Muscle layer of colon (tissue), 2 donors: Measurements from ENCODE around the gene PPP1R18.

ENCODE experiments used
- H3K27ac ChIP-seq: one replicate; pipeline ENCODE4 v1.7.0; 2013; ENCODE audit warnings: low read depth, mild to moderate bottlenecking, low read length, moderate library complexity
- H3K27me3 ChIP-seq, 2 donors: one replicate each; pipeline ENCODE4 v1.7.0; 2013; ENCODE audit warnings: low read length in 2 of 2, mild to moderate bottlenecking in 2 of 2; ENCODE audit not compliant: insufficient read depth in 2 of 2, control insufficient read depth in 1 of 2
- H3K36me3 ChIP-seq: one replicate; pipeline ENCODE4 v1.7.0; 2013; ENCODE audit warnings: mild to moderate bottlenecking, low read length; ENCODE audit not compliant: insufficient read depth
- H3K4me1 ChIP-seq: one replicate; pipeline ENCODE4 v1.7.0; 2013; ENCODE audit warnings: mild to moderate bottlenecking, low read length; ENCODE audit not compliant: insufficient read depth
- H3K4me3 ChIP-seq, 2 donors: one replicate each; pipeline ENCODE4 v1.7.0; 2013; ENCODE audit warnings: low read length in 2 of 2, low read depth in 1 of 2, mild to moderate bottlenecking in 1 of 2, moderate library complexity in 1 of 2
- H3K9ac ChIP-seq: one replicate; pipeline ENCODE4 v1.7.0; 2013; ENCODE audit warnings: low read length
- H3K9me3 ChIP-seq: one replicate; pipeline ENCODE4 v1.7.0; 2013; ENCODE audit warnings: mild to moderate bottlenecking, low read length
- donor health status: abdominal sarcoma.
- donor health status: Adenocarcinoma of cecum.

Gene PPP1R18

DNA sequence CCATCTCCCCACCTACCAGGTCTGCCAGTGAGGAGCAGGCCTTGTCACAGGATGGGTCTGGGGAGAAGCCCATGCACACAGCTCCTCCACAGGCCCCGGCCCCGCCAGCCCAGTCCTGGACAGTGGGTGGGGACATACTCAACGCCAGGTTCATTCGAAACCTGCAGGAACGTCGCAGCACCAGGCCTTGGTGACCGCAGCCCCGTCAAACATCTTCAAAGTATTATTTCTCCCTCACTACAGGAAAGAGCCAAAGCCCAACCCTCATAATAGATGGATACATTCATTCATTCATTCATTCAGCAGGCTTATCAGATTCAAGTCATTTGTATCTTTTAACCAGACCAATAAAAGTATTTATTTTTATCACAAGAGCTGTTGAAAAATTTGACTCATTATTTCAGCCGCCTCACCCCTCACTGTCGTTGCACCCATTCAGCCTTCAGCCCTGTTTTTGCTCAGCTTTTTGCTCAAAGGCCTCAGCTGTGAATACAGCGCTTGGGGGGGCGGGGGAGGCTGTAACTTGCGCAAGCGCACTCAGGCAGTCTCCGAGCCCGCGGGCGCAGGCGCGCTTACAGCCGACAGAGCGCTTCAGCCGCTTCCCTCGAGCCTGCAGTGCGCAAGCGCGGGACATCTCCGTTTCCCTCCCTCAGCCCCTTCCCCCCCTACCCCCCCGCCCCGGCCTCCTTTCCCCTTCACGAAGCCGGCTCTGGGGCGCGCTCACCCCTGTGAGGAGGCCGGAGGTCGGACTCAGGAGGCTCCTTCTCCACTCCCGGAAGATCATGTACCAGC lies 39.8 kb downstream of the PPP1R18 start, which contains the start of gene C6orf136:
Gene C6orf136 (plus strand): TSS at position 684 of the 792 bp plus-strand sequence. CDS start 99 bp downstream, at position 783.
- Histone ChIP-seq H3K27ac (peak within 1 kb of the TSS; percentile 98), H3K9ac (peak within 1 kb of the TSS; percentile 85), H3K27me3 (no peaks in the 10 kb centered on the region), H3K4me3 (peak within 1 kb of the TSS; percentile 72 to 86), H3K9me3 (no peaks in the 10 kb centered on the region), H3K36me3 (peaks cover 17% of the 10 kb centered on the region), H3K4me1 (peaks cover 14% of the 10 kb centered on the region)

DNA sequence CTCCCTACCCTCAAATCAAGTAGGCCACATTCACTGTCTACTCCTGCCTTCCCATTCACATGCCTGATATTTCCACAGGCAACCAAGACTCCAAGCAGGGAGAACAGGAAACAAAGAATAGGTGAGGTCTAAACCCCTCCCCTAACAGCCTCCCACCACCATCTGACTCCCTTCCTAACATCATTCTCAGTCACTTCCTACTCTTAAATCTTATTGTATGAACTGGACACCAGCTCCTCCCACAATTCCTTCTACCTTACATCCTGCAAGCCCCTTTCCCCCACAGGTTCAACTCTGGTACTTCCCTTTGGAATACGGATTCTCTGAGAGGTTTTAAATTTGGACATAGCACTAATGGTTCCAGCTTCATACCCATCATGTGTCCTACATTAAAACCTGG lies 40.5 kb downstream of the PPP1R18 start:
- Histone ChIP-seq H3K36me3 (peaks cover 17% of the 10 kb centered on the region), H3K9ac (peak overlapping the region; percentile 3), H3K4me1 (peaks cover 14% of the 10 kb centered on the region), H3K27me3 (no peaks in the 10 kb centered on the region), H3K9me3 (no peaks in the 10 kb centered on the region), H3K27ac (peak overlapping the region; percentile 98), H3K4me3 (no peak overlapping the region)

DNA sequence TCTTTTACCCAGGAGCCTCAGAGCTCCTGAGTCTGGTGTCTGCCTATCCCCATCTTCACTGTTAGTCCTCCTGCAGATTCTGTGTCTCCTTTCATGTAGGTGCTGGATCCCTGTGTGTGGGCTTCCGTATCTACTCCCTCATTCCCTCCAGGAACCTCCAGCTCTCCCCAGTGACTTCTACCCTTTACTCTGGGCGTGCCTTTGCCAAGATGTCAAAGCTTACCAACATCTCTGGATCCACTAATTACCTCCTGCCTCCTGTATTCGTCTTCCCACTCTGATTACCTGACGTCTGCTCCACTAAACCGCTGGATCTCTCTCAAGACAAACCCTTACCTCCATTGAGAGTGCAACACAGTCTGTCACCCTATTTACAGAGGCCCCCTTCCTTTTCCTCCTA lies 41.7 kb downstream of the PPP1R18 start:
- Histone ChIP-seq H3K36me3 (peaks cover 23% of the 10 kb centered on the region), H3K9ac (no peak overlapping the region), H3K27me3 (no peaks in the 10 kb centered on the region), H3K4me1 (peaks cover 14% of the 10 kb centered on the region), H3K4me3 (no peak overlapping the region), H3K9me3 (no peaks in the 10 kb centered on the region), H3K27ac (no peak overlapping the region)

DNA sequence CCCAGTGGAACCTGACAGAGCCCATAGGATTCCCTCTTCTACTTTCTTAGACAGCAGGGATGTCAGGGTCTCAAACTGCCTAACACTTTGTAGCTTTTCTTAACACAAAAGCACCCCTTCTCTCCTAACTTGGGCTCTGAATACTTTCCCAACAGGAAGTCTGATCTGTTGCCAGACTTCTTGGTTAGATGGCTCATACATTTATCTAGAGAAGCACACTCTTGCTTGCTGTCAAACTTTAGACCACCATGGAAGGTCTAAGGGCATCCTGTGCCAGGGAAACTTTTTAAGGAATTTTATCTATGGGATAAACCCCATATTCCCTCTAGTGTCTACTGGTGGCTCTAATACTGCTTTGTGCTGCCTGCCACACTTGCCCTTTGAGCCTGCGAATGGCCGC lies 42.8 kb downstream of the PPP1R18 start:
- Histone ChIP-seq H3K9ac (no peak overlapping the region), H3K4me1 (peaks cover 14% of the 10 kb centered on the region), H3K9me3 (no peaks in the 10 kb centered on the region), H3K36me3 (peaks cover 19% of the 10 kb centered on the region), H3K27ac (no peak overlapping the region), H3K27me3 (no peaks in the 10 kb centered on the region), H3K4me3 (no peak overlapping the region)

DNA sequence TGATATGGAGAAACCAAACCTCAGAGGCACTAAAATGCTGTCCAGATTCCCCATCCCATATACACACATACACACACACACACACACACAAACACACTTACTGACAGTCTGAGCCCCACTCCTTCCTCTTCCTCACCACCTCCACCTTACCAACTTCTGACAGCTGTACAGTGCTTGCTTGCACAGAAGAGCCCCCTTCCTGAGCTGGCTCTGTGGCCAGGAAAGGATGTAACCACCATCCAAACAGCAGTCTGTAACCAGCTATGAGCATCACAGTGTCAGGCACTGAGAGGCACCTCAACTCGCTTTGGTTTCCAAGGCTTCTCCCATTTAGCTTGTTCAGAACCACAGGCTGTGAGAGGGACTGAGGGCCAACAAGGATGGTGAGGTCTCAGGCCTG lies 45.4 kb downstream of the PPP1R18 start:
- H3K27me3 ChIP-seq: no peaks in the 10 kb centered on the region
- H3K9me3 ChIP-seq: no peaks in the 10 kb centered on the region
- H3K36me3 ChIP-seq: peaks cover 19% of the 10 kb centered on the region
- no peak overlapping the region for H3K27ac ChIP-seq
- H3K4me3 ChIP-seq: no peak overlapping the region
- peaks cover under 1% of the 10 kb centered on the region for H3K4me1 ChIP-seq
- no peak overlapping the region for H3K9ac ChIP-seq

DNA sequence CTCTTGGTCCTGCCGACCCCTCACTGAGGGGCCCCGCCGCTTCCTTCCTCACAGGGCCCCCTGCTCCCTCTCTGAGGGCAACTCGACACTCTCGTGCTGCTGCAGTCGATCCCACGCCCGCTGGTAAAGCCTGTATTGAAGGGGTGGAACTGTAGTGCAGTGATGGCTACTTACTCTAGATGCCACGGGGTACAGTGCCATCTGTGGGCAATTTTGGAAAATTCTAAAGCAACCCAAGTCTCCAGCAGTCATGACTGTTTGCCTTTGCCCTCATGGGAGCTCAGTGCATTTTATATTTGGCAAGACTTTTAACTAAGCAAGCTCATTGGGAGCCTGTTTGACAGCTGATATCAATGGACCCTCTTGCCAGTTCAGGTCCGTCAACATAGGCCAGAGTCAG lies 46.0 kb downstream of the PPP1R18 start:
- Histone ChIP-seq H3K9ac (no peak overlapping the region), H3K36me3 (peaks cover 19% of the 10 kb centered on the region), H3K4me1 (no peaks in the 10 kb centered on the region), H3K4me3 (no peak overlapping the region), H3K9me3 (no peaks in the 10 kb centered on the region), H3K27ac (no peak overlapping the region), H3K27me3 (no peaks in the 10 kb centered on the region)

DNA sequence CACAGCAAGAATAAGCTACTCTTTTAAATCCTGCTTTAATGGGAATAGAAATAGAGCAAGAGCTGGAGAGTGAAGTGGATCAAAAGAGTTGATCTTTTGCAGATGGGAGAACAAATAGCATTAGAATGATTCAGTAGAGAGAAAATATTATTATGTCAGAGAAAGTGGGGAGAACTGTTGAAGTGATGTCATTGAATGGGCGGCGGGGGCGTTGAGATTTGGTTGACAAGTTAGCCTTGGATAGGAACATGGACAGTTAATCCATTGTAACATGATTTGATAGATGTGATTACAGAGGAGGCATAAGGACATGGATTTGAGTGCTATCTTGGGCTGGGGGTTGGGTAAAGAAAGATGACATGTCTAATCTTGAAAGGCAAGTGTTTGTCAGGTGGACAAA lies 50.6 kb downstream of the PPP1R18 start:
- H3K27me3 ChIP-seq: no peaks in the 10 kb centered on the region
- H3K4me1 ChIP-seq: no peaks in the 10 kb centered on the region
- no peak overlapping the region for H3K27ac ChIP-seq
- H3K36me3 ChIP-seq: peaks cover 18% of the 10 kb centered on the region
- no peak overlapping the region for H3K9ac ChIP-seq
- H3K4me3 ChIP-seq: no peak overlapping the region
- H3K9me3 ChIP-seq: no peaks in the 10 kb centered on the region

DNA sequence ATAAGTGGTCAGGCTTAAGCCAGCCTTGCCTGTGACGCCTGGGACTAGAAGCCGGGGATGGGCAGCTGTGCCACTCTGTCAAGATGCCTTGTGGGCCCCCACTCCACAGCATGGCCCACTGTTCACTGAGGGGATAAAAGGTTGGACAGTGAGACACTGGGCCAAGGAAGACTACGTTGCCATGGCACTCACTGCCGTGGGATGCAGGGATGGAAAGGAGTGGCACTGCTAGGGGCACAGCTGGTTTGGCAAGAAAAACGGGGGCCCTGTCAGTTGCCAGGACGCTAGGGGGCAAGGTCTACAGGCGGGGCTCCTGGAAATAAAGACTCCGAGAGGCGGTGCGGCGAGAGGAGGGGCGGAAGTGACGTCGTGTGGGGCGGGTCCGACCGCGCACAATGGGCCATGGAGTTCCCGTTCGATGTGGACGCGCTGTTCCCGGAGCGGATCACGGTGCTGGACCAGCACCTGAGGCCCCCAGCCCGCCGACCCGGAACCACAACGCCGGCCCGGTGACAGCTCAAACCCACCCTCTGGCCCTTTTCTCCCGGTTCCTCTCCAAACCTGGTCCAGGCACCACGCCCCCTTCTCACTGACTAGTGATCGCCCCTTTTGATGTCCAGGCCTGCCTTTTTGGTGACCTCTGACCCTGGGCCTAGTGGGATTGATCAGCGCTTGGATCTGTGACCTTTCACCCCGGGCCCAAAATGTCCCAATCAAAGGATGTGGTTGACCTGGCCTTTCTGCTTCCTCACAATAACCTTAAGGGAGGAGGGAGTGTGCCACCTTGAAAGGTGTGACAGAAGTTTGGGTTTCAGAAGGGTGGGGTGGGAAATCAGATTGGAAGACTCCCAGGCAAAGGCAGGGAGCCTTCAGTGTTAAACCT lies 59.7 kb downstream of the PPP1R18 start, which contains the start of gene ATAT1:
Gene ATAT1 (plus strand): TSS at position 391 of the 883 bp plus-strand sequence.
- peaks cover 42% of the 10 kb centered on the region for H3K36me3 ChIP-seq
- H3K27ac ChIP-seq: peak within 1 kb of the TSS; percentile 85
- peak within 1 kb of the TSS; percentile 97 for H3K9ac ChIP-seq
- peak within 1 kb of the TSS; percentile 52 to 92 for H3K4me3 ChIP-seq
- H3K27me3 ChIP-seq: no peaks in the 10 kb centered on the region
- no peaks in the 10 kb centered on the region for H3K9me3 ChIP-seq
- H3K4me1 ChIP-seq: peaks cover 11% of the 10 kb centered on the region
